GM12878 (cell line): ENCODE results near the gene RBMS1. TPM values are rescaled to one million over a fixed set of nuclear protein-coding genes. Genes with fewer than 3 reads are reported as not detected.

ENCODE experiments used
- ATAC-seq: fragments of 200-7000 bp; cut with Tn5 transposase; 3 replicates; pipeline ENCODE4 v1.9.1; 2020; ENCODE audit warnings: mild to moderate bottlenecking, moderate library complexity
- BruUV-seq: library from RNA; stranded (reverse); fragments of 400-500 nt; replicated peaks from 2 replicates; lab custom pipeline; 2021; lab: Mats Ljungman, UMichigan
- CTCF ChIA-PET: fragments of 300-600 bp; sonication (Branson Sonifier 250); formaldehyde crosslinking; extraction: SDS; loops from one replicate; lab custom pipeline; 2021; ENCODE audit warnings: inconsistent platforms; lab: Yijun Ruan, JAX
- POLR2A ChIA-PET: fragments of 350-600 bp; formaldehyde crosslinking; extraction: SDS; loops from one replicate; lab custom pipeline; 2021; ENCODE audit warnings: inconsistent platforms; lab: Charles Lee
- RAD21 ChIA-PET: fragments of 300-600 bp; sonication (Branson Sonifier 250); formaldehyde crosslinking; loops from one replicate; lab custom pipeline; 2023; ENCODE audit warnings: antibody characterized with exemption; ENCODE audit not compliant: unreplicated experiment; lab: Charles Lee
- SMC1A ChIA-PET: fragments of 300-600 bp; sonication (Branson Sonifier 250); formaldehyde crosslinking; loops from one replicate; lab custom pipeline; 2023; ENCODE audit not compliant: unreplicated experiment, uncharacterized antibody; lab: Charles Lee
- DNase-seq: peaks from one replicate; pipeline ENCODE4 v3.0.0-alpha.2; 2011; ENCODE audit warnings: low read depth, low spot score
- FAIRE-seq: peaks from 3 replicates; lab custom pipeline; 2011; peaks lifted over from hg19 to GRCh38; lab: Jason Lieb, UNC
- H2AFZ ChIP-seq: 2 replicates; pipeline ENCODE4 v1.6.0; 2011; ENCODE audit warnings: low read depth, low read length, control low read depth; ENCODE audit not compliant: control insufficient read depth
- H3K27ac ChIP-seq: 2 replicates; pipeline ENCODE4 v1.5.1; 2011; ENCODE audit warnings: control low read depth; ENCODE audit not compliant: control insufficient read depth, insufficient read depth
- H3K27me3 ChIP-seq, 2 experiments: replicated peaks in 1 of 2; 2 replicates each; pipeline versions ENCODE4 v1.6.0 to v1.6.1; 2011; ENCODE audit warnings: low read length in 1 of 2; ENCODE audit not compliant: control insufficient read depth in 2 of 2, insufficient read depth in 2 of 2
- H3K36me3 ChIP-seq, 2 experiments: 2 replicates each; pipeline ENCODE4 v1.5.1; 2011; ENCODE audit warnings: low read length in 1 of 2; ENCODE audit not compliant: control insufficient read depth in 2 of 2, insufficient read depth in 2 of 2
- H3K4me1 ChIP-seq: 2 replicates; pipeline ENCODE4 v1.6.1; 2011; ENCODE audit warnings: mild to moderate bottlenecking, low read length, moderate library complexity, mixed read lengths; ENCODE audit not compliant: control insufficient read depth, insufficient read depth
- H3K4me2 ChIP-seq: 2 replicates; pipeline ENCODE4 v1.6.0; 2011; ENCODE audit warnings: control low read depth; ENCODE audit not compliant: control insufficient read depth, insufficient read depth
- H3K4me3 ChIP-seq: fragments of 200-600 bp; sonication (generic); 2 replicates; pipeline ENCODE4 v1.5.1; 2016
- H3K79me2 ChIP-seq: 2 replicates; pipeline ENCODE4 v1.6.0; 2011; ENCODE audit warnings: low read length; ENCODE audit not compliant: control insufficient read depth, insufficient read depth
- H3K9ac ChIP-seq: 2 replicates; pipeline ENCODE4 v1.8.0; 2011; ENCODE audit warnings: low read length, control low read depth, mixed read lengths; ENCODE audit not compliant: control insufficient read depth, insufficient read depth
- H3K9me3 ChIP-seq: replicated peaks from 3 replicates; pipeline ENCODE4 v1.5.1; 2011; ENCODE audit warnings: mild to moderate bottlenecking, low read length; ENCODE audit not compliant: control insufficient read depth, insufficient read depth
- H4K20me1 ChIP-seq: 2 replicates; pipeline ENCODE4 v1.6.0; 2011; ENCODE audit not compliant: control insufficient read depth, insufficient read depth
- BCL11A ChIP-seq: IDR thresholded peaks from 2 replicates; pipeline ENCODE4 v1.6.1; 2011; ENCODE audit warnings: low read depth, low read length
- NFYB ChIP-seq: IDR thresholded peaks from 2 replicates; pipeline ENCODE4 v1.6.1; 2011; ENCODE audit warnings: low read depth, mild to moderate bottlenecking, low read length, improper control_type of control experiment, moderate library complexity; ENCODE audit not compliant: insufficient read depth
- SUZ12 ChIP-seq: fragments of 200-600 bp; sonication (generic); IDR thresholded peaks from one replicate; pipeline ENCODE4 v1.6.1; 2018; ENCODE audit warnings: antibody characterized with exemption, mild to moderate bottlenecking; ENCODE audit not compliant: unreplicated experiment
- TARDBP ChIP-seq: IDR thresholded peaks from 2 replicates; pipeline ENCODE4 v1.6.1; 2016; ENCODE audit warnings: borderline replicate concordance
- WGBS: methylation state at CpG from one replicate; pipeline ENCODE4 v1.1.6; 2016; ENCODE audit warnings: low lambda C conversion rate; ENCODE audit not compliant: insufficient replicate concordance, insufficient coverage; ENCODE audit errors: missing lambda C conversion rate; 5-methylcytosine and 5-hydroxymethylcytosine counted together
- in situ Hi-C: fragments of 300-500 bp; cut with MboI; formaldehyde crosslinking; loops from 9 replicates; pipeline ENCODE4 v1.14.3; 2018; ENCODE audit warnings: mixed read lengths
- intact Hi-C: fragments of 100-400 bp; cut with micrococcal nuclease; formaldehyde crosslinking; loops from one replicate; pipeline ENCODE4 v1.14.2; 2022; ENCODE audit not compliant: unreplicated experiment
- polyA plus RNA-seq, 11 experiments: library from polyadenylated mRNA; depleted of rRNA in 4 of 11; unstranded in 6 of 11; stranded (reverse) in 5 of 11; fragments of >200 nt; fragmentation: Nextera tagmentation in 4 of 11; fragmentation: Illumina TruSeq in 1 of 11; extraction: Ambion mirVana in 4 of 11; extraction: Trizol in 1 of 11; gene quantifications; 1 replicate in 1 of 11; 2 replicates in 10 of 11; pipeline versions ENCODE4 v1.2.1 to v1.2.3, GENCODE V29; 2011 to 2016; ENCODE audit warnings: inconsistent platforms in 2 of 11, missing spikeins in 2 of 11, low read depth in 1 of 11
- total RNA-seq, 4 experiments: library from RNA; depleted of rRNA in 3 of 4; stranded (reverse); fragments of >200 nt in 3 of 4; fragmentation: Illumina TruSeq in 1 of 4; extraction: Trizol in 1 of 4; gene quantifications; 2 replicates each; pipeline versions ENCODE4 v1.2.1 to v1.2.3, GENCODE V29; 2013 to 2021

RBMS1 gene
- total and polyA plus RNA-seq, 10 of the 15 experiments (the other 5 are each of a cell fraction or from before 2014, with no cell fraction given), result 0.04 to 0.31 (median 0.17) TPM; not detected in 1

- Histone ChIP-seq H3K27me3 (no peaks in the 10 kb centered on the region; a peak in 1 of 4 replicates), H3K4me3 (no peak overlapping the region), H3K79me2 (no peaks in the 10 kb centered on the region), H3K4me2 (no peak overlapping the region), H3K9ac (no peak overlapping the region), H3K36me3 (no peaks in the 10 kb centered on the region), H3K4me1 (no peaks in the 10 kb centered on the region), H2AFZ (no peak overlapping the region), H3K9me3 (no peaks in the 10 kb centered on the region), H3K27ac (no peak overlapping the region), H4K20me1 (no peaks in the 10 kb centered on the region)
- no TSS peak for BruUV-seq
- DNase-seq, result no peak
- WGBS, result 47% methylated on average over 12 of the region's 12 CpGs
- intact Hi-C loops, result no loop called here
- ATAC-seq, result no peak
- in situ Hi-C loops, result no loop called here
- CTCF ChIA-PET, result interaction anchor here (1.7 kb wide), 1 partner anchor 148 kb away, joined by 4 read pairs; no protein-coding TSS in a partner anchor
- POLR2A ChIA-PET, result no interaction called here
- SMC1A ChIA-PET, result interaction anchor here (0.6 kb wide), 1 partner anchor 1051 kb away, joined by 3 read pairs; no protein-coding TSS in a partner anchor
- no peak for FAIRE-seq
- RAD21 ChIA-PET, result no interaction called here
- TF ChIP-seq SUZ12 (no peak), NFYB (no peak)
Measured at GRCh38 chr2:160257743-160258491, 235.7 kb downstream of the RBMS1 start.

- 58% methylated on average over 6 of the region's 6 CpGs for WGBS
- TF ChIP-seq BCL11A (no peak), TARDBP (no peak)
- TF ChIP-seq, all 136 proteins: peak for 0
- Histone ChIP-seq H3K9me3 (no peaks in the 10 kb centered on the region), H3K79me2 (no peaks in the 10 kb centered on the region), H2AFZ (no peak overlapping the region), H4K20me1 (no peaks in the 10 kb centered on the region), H3K27ac (no peak overlapping the region), H3K27me3 (no peaks in the 10 kb centered on the region; a peak in 1 of 4 replicates), H3K4me2 (no peak overlapping the region), H3K4me3 (no peak overlapping the region), H3K36me3 (no peaks in the 10 kb centered on the region), H3K9ac (no peak overlapping the region), H3K4me1 (no peaks in the 10 kb centered on the region)
- ChIA-PET CTCF (interaction anchor here (1.7 kb wide), 1 partner anchor 147 kb away, joined by 4 read pairs; no protein-coding TSS in a partner anchor), RAD21 (no interaction called here), POLR2A (no interaction called here), SMC1A (interaction anchor here (1.0 kb wide), 1 partner anchor 19 kb away, joined by 3 read pairs; no protein-coding TSS in a partner anchor)
- intact Hi-C loops (no loop called here), in situ Hi-C loops (no loop called here)
- DNase-seq (no peak), ATAC-seq (no peak), FAIRE-seq (no peak)
- BruUV-seq, result no TSS peak
Measured at GRCh38 chr2:160257041-160257742, 236.4 kb downstream of the RBMS1 start.
